OCI-LY7 (cell line): ENCODE measurements around the gene ALS2CL.

Experiments used
- EZH2phosphoT487 ChIP-seq: fragments of 200-600 bp; sonication (generic); IDR thresholded peaks from 2 replicates; pipeline ENCODE4 v1.6.1; 2018; ENCODE audit warnings: low read depth, borderline replicate concordance, mild to moderate bottlenecking, mixed run types, antibody characterized with exemption, low read length, moderate library complexity, mixed read lengths
- TF ChIP-seq, protein P1 (sequence below): fragments of 200-600 bp; sonication (generic); conservative IDR thresholded peaks from 2 replicates; pipeline ENCODE4 v1.5.1; 2014; ENCODE audit warnings: mild to moderate bottlenecking, antibody characterized with exemption, low read length, moderate library complexity, mixed read lengths

DNA sequence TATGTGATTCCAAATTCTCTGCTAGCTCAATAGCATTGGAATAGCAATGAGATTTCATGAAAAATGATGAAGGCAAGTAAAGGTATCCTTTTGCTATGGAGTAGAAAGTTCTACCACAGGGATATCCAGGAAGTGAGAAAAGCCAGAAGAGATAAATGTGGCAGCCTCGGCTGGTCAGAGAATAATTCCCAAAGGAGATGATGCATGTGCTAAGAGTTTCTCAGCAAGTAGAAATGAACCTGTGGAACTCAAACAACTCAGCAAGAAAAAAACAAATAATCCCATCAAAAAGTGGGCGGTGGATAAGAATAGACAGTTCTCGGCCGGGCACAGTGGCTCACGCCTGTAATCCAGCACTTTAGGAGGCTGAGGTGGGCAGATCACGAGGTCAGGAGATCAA is 38.2 kb downstream of the ALS2CL start:
- TF ChIP-seq, protein P1, sequence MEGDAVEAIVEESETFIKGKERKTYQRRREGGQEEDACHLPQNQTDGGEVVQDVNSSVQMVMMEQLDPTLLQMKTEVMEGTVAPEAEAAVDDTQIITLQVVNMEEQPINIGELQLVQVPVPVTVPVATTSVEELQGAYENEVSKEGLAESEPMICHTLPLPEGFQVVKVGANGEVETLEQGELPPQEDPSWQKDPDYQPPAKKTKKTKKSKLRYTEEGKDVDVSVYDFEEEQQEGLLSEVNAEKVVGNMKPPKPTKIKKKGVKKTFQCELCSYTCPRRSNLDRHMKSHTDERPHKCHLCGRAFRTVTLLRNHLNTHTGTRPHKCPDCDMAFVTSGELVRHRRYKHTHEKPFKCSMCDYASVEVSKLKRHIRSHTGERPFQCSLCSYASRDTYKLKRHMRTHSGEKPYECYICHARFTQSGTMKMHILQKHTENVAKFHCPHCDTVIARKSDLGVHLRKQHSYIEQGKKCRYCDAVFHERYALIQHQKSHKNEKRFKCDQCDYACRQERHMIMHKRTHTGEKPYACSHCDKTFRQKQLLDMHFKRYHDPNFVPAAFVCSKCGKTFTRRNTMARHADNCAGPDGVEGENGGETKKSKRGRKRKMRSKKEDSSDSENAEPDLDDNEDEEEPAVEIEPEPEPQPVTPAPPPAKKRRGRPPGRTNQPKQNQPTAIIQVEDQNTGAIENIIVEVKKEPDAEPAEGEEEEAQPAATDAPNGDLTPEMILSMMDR, result no peak
- no peak for TF ChIP-seq EZH2phosphoT487
